GM23248 (cell line): ENCODE measurements around the gene SPOCD1. TPM values are rescaled to one million over a fixed set of nuclear protein-coding genes. Genes with fewer than 3 reads are reported as not detected.

Experiments
- DNase-seq: peaks from one replicate; pipeline ENCODE4 v3.0.0-alpha.2; 2015
- H2AFZ ChIP-seq: fragments of 200-600 bp; sonication (generic); 2 replicates; pipeline ENCODE4 v1.6.1; 2016; ENCODE audit warnings: antibody characterized with exemption
- H3F3A ChIP-seq: fragments of 200-600 bp; sonication (generic); 2 replicates; pipeline ENCODE4 v1.6.1; 2016; ENCODE audit warnings: mild to moderate bottlenecking, antibody characterized with exemption, mixed run types; ENCODE audit not compliant: insufficient read depth
- H3K27ac ChIP-seq: fragments of 200-600 bp; sonication (generic); 2 replicates; pipeline ENCODE4 v1.5.1; 2016; ENCODE audit warnings: mild to moderate bottlenecking
- H3K27me3 ChIP-seq: fragments of 200-600 bp; sonication (generic); replicated peaks from 2 replicates; pipeline ENCODE4 v1.6.1; 2016; ENCODE audit warnings: mild to moderate bottlenecking; ENCODE audit not compliant: insufficient read depth
- H3K36me3 ChIP-seq: fragments of 200-600 bp; sonication (generic); 2 replicates; pipeline ENCODE4 v1.6.1; 2016; ENCODE audit warnings: low read depth, mild to moderate bottlenecking
- H3K4me1 ChIP-seq: fragments of 200-600 bp; sonication (generic); 2 replicates; pipeline ENCODE4 v1.6.1; 2016; ENCODE audit warnings: mild to moderate bottlenecking; ENCODE audit not compliant: insufficient read depth
- H3K4me2 ChIP-seq: fragments of 200-600 bp; sonication (generic); one replicate; pipeline ENCODE4 v1.6.1; 2016; ENCODE audit warnings: mild to moderate bottlenecking; ENCODE audit not compliant: unreplicated experiment
- H3K4me3 ChIP-seq: fragments of 200-600 bp; sonication (generic); 2 replicates; pipeline ENCODE4 v1.5.1; 2016; ENCODE audit warnings: mild to moderate bottlenecking
- H3K79me2 ChIP-seq: fragments of 200-600 bp; sonication (generic); 2 replicates; pipeline ENCODE4 v1.6.1; 2016; ENCODE audit warnings: mild to moderate bottlenecking; ENCODE audit not compliant: insufficient read depth
- H3K9ac ChIP-seq: fragments of 200-600 bp; sonication (generic); 2 replicates; pipeline ENCODE4 v1.6.1; 2016; ENCODE audit warnings: mild to moderate bottlenecking
- H3K9me2 ChIP-seq: fragments of 200-600 bp; sonication (generic); 2 replicates; pipeline ENCODE4 v1.6.1; 2016; ENCODE audit warnings: mixed run types, mild to moderate bottlenecking, moderate library complexity; ENCODE audit not compliant: insufficient read depth
- H3K9me3 ChIP-seq: fragments of 200-600 bp; sonication (generic); one replicate; pipeline ENCODE4 v1.6.1; 2017; ENCODE audit warnings: low read depth
- H4K20me1 ChIP-seq: fragments of 200-600 bp; sonication (generic); 2 replicates; pipeline ENCODE4 v1.6.0; 2016; ENCODE audit not compliant: insufficient read depth
- EZH2 ChIP-seq: fragments of 200-600 bp; sonication (generic); IDR thresholded peaks from 2 replicates; pipeline ENCODE4 v1.6.1; 2018; ENCODE audit warnings: antibody characterized with exemption, mild to moderate bottlenecking; ENCODE audit not compliant: insufficient read depth, poor library complexity, severe bottlenecking
- EZH2phosphoT487 ChIP-seq: fragments of 200-600 bp; sonication (generic); IDR thresholded peaks from 2 replicates; pipeline ENCODE4 v1.6.1; 2018; ENCODE audit warnings: antibody characterized with exemption, moderate library complexity, mild to moderate bottlenecking, low read depth; ENCODE audit not compliant: insufficient read depth
- WGBS, 2 experiments: methylation state at CpG; one replicate each; pipeline ENCODE4 v1.1.6; 2015 to 2017; ENCODE audit warnings: low lambda C conversion rate in 2 of 2, low coverage in 1 of 2; ENCODE audit errors: missing lambda C conversion rate in 2 of 2; 5-methylcytosine and 5-hydroxymethylcytosine counted together
- in situ Hi-C: fragments of 300-500 bp; cut with MboI; formaldehyde crosslinking; loops from 2 replicates; pipeline ENCODE4 v1.15.0; 2020
- polyA plus RNA-seq: library from polyadenylated mRNA; unstranded; fragments of >200 nt; fragmentation: Nextera tagmentation; extraction: Ambion mirVana; gene quantifications from 2 replicates; pipeline ENCODE4 v1.2.1, GENCODE V29; 2016
- total RNA-seq: library from RNA; depleted of rRNA; stranded (reverse); fragments of >200 nt; shearing (Covaris generic); gene quantifications from 2 replicates; pipeline ENCODE4 v1.2.3, GENCODE V29; 2014

The SPOCD1 gene
- total and polyA plus RNA-seq, 2 experiments from 2014 or later = 27.9 to 43.0 TPM

- in situ Hi-C loops = loop anchor here (10.0 kb wide), 1 partner anchor 151 kb away; no protein-coding TSS in a partner anchor
- H3K4me1 ChIP-seq = no peaks in the 10 kb centered on the region
- H3K36me3 ChIP-seq = no peaks in the 10 kb centered on the region
- H3K27ac ChIP-seq = no peak overlapping the region
- WGBS, 2 experiments = 86 to 92% methylated on average over 11 of the region's 11 CpGs
- no peaks in the 10 kb centered on the region for H3F3A ChIP-seq
- no peak overlapping the region for H3K4me3 ChIP-seq
- no peaks in the 10 kb centered on the region for H3K9me3 ChIP-seq
- no peak overlapping the region for H3K9ac ChIP-seq
- H3K4me2 ChIP-seq = no peak overlapping the region
- no peaks in the 10 kb centered on the region for H3K27me3 ChIP-seq
- no peaks in the 10 kb centered on the region for H3K79me2 ChIP-seq
- no peak for DNase-seq
- no peaks in the 10 kb centered on the region for H4K20me1 ChIP-seq
- TF ChIP-seq EZH2 (no peak), EZH2phosphoT487 (no peak)
- no peak overlapping the region for H2AFZ ChIP-seq
- no peaks in the 10 kb centered on the region for H3K9me2 ChIP-seq
Observed at GRCh38 chr1:31814041-31814511, 1.7 kb downstream of the SPOCD1 start.

GRCh38 chr1:31812158-31812829, 3.5 kb downstream of the SPOCD1 start:
- Histone ChIP-seq H3K9me2 (no peaks in the 10 kb centered on the region), H3K4me3 (no peak overlapping the region), H4K20me1 (no peaks in the 10 kb centered on the region), H3F3A (peaks cover 3% of the 10 kb centered on the region; the same call in 1 of the 2 replicates), H3K27me3 (no peaks in the 10 kb centered on the region), H3K36me3 (no peaks in the 10 kb centered on the region), H3K79me2 (no peaks in the 10 kb centered on the region), H3K4me1 (no peaks in the 10 kb centered on the region), H3K9ac (no peak overlapping the region), H3K4me2 (no peak overlapping the region), H2AFZ (no peak overlapping the region), H3K9me3 (no peaks in the 10 kb centered on the region), H3K27ac (no peak overlapping the region)
- in situ Hi-C loops = loop anchor here (10.0 kb wide), 1 partner anchor 153 kb away; no protein-coding TSS in a partner anchor
- TF ChIP-seq EZH2 = no peak
- no peak for TF ChIP-seq EZH2phosphoT487
- DNase-seq = no peak
- 82 to 86% methylated on average over 9 of the region's 9 CpGs for WGBS, 2 experiments

GRCh38 chr1:31811605-31812004, 4.2 kb downstream of the SPOCD1 start:
- no peaks in the 10 kb centered on the region for H3K4me1 ChIP-seq
- H3K4me3 ChIP-seq = no peak overlapping the region
- in situ Hi-C loops = loop anchor here (10.0 kb wide), 1 partner anchor 153 kb away; no protein-coding TSS in a partner anchor
- no peak overlapping the region for H3K27ac ChIP-seq
- DNase-seq = peak; percentile 83
- H2AFZ ChIP-seq = no peak overlapping the region
- no peak overlapping the region for H3K9ac ChIP-seq
- no peak overlapping the region for H3K4me2 ChIP-seq
- whole genome bisulfite sequencing, 2 experiments = 15 to 20% methylated on average over 7 of the region's 7 CpGs
- no peak for TF ChIP-seq EZH2phosphoT487
- TF ChIP-seq EZH2 = no peak
- H3F3A ChIP-seq = peaks cover 3% of the 10 kb centered on the region; the same call in 1 of the 2 replicates
- H3K79me2 ChIP-seq = no peaks in the 10 kb centered on the region
- no peaks in the 10 kb centered on the region for H3K9me3 ChIP-seq
- H3K9me2 ChIP-seq = no peaks in the 10 kb centered on the region
- H4K20me1 ChIP-seq = no peaks in the 10 kb centered on the region
- no peaks in the 10 kb centered on the region for H3K36me3 ChIP-seq
- H3K27me3 ChIP-seq = no peaks in the 10 kb centered on the region

- Histone ChIP-seq H3K9ac (no peak overlapping the region), H3K36me3 (no peaks in the 10 kb centered on the region), H3F3A (peaks cover 3% of the 10 kb centered on the region; the same call in 1 of the 2 replicates), H3K9me3 (no peaks in the 10 kb centered on the region), H3K79me2 (no peaks in the 10 kb centered on the region), H3K27me3 (no peaks in the 10 kb centered on the region), H4K20me1 (no peaks in the 10 kb centered on the region), H2AFZ (no peak overlapping the region), H3K4me1 (no peaks in the 10 kb centered on the region), H3K9me2 (no peaks in the 10 kb centered on the region), H3K4me2 (no peak overlapping the region), H3K27ac (no peak overlapping the region), H3K4me3 (no peak overlapping the region)
- in situ Hi-C loops = loop anchor here (10.0 kb wide), 1 partner anchor 155 kb away; no protein-coding TSS in a partner anchor
- 64 to 72% methylated on average over 4 of the region's 4 CpGs for WGBS, 2 experiments
- TF ChIP-seq EZH2 (no peak), EZH2phosphoT487 (no peak)
- DNase-seq = no peak
Observed at GRCh38 chr1:31809698-31810097, 6.1 kb downstream of the SPOCD1 start.
